HEK293T (cell line): ENCODE results near the gene NT5C3A.

ENCODE experiments used
- CTCF ChIA-PET: fragments of 350-600 bp; formaldehyde crosslinking; extraction: SDS; loops from one replicate; lab custom pipeline; 2021; ENCODE audit warnings: antibody characterized with exemption, inconsistent platforms; lab: Yijun Ruan, JAX
- POLR2A ChIA-PET: fragments of 350-600 bp; formaldehyde crosslinking; extraction: SDS; loops from one replicate; lab custom pipeline; 2020; ENCODE audit warnings: antibody characterized with exemption, inconsistent platforms; lab: Yijun Ruan, JAX
- DNase-seq: peaks from one replicate; pipeline ENCODE4 v3.0.0; 2012; ENCODE audit warnings: mixed read lengths; ENCODE audit errors: extremely low spot score
- ARNT ChIP-seq: fragments of 450-650 bp; IDR thresholded peaks from 2 replicates; pipeline ENCODE4 v1.6.1; 2017; ENCODE audit warnings: mild to moderate bottlenecking
- BHLHE40 ChIP-seq: fragments of 450-650 bp; IDR thresholded peaks from 2 replicates; pipeline ENCODE4 v1.6.1; 2016; ENCODE audit warnings: mild to moderate bottlenecking, moderate library complexity, borderline replicate concordance
- CTBP1 ChIP-seq: fragments of 450-650 bp; IDR thresholded peaks from 2 replicates; pipeline ENCODE4 v1.6.1; 2016; ENCODE audit warnings: borderline replicate concordance
- ELF4 ChIP-seq: fragments of 450-650 bp; IDR thresholded peaks from 2 replicates; pipeline ENCODE4 v1.6.1; 2017; ENCODE audit warnings: antibody characterized with exemption
- FOXA1 ChIP-seq: fragments of 450-650 bp; IDR thresholded peaks from 2 replicates; pipeline ENCODE4 v1.6.1; 2016; ENCODE audit warnings: mild to moderate bottlenecking
- FOXK2 ChIP-seq: fragments of 450-650 bp; IDR thresholded peaks from 2 replicates; pipeline ENCODE4 v1.6.1; 2016; ENCODE audit warnings: mild to moderate bottlenecking
- FOXM1 ChIP-seq: fragments of 450-650 bp; IDR thresholded peaks from 2 replicates; pipeline ENCODE4 v1.6.1; 2017; ENCODE audit warnings: mild to moderate bottlenecking, borderline replicate concordance
- HDGF ChIP-seq: fragments of 450-650 bp; IDR thresholded peaks from 2 replicates; pipeline ENCODE4 v1.6.1; 2017; ENCODE audit warnings: antibody characterized with exemption, borderline replicate concordance
- L3MBTL2 ChIP-seq: fragments of 450-650 bp; conservative IDR thresholded peaks from 2 replicates; pipeline ENCODE4 v1.6.1; 2016; ENCODE audit warnings: mild to moderate bottlenecking
- LEF1 ChIP-seq: fragments of 450-650 bp; IDR thresholded peaks from 2 replicates; pipeline ENCODE4 v1.6.1; 2017; ENCODE audit warnings: mild to moderate bottlenecking, borderline replicate concordance
- NFRKB ChIP-seq: fragments of 450-650 bp; IDR thresholded peaks from 2 replicates; pipeline ENCODE4 v1.6.1; 2016; ENCODE audit warnings: mild to moderate bottlenecking, moderate library complexity
- PKNOX1 ChIP-seq: fragments of 450-650 bp; IDR thresholded peaks from 2 replicates; pipeline ENCODE4 v1.6.1; 2016
- SP1 ChIP-seq: fragments of 450-650 bp; IDR thresholded peaks from 2 replicates; pipeline ENCODE4 v1.6.1; 2017
- SUZ12 ChIP-seq: fragments of 450-650 bp; IDR thresholded peaks from 2 replicates; pipeline ENCODE4 v1.6.1; 2016; ENCODE audit warnings: mild to moderate bottlenecking
- TARDBP ChIP-seq: fragments of 450-650 bp; IDR thresholded peaks from 2 replicates; pipeline ENCODE4 v1.6.1; 2016
- ZNF384 ChIP-seq: fragments of 450-650 bp; IDR thresholded peaks from 2 replicates; pipeline ENCODE4 v1.6.1; 2016

NT5C3A gene

DNA sequence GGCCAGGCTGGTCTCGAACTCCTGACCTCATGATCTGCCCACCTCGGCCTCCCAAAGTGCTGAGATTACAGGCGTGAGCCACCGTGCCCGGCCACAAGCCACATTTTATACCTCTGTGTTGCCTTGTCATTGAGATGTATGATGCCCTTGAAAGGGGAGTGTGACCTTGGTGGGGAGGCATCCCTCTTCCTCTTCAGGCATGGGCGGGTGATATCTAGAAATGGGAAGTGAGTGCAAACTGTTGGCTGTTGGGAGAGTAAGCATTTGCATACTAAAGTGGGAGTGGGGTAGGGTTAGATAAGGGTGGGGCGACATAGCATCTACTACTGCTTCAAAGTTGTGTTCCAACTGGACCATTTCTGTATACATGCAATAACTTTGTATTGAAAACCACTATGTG is 26.6 kb upstream of the NT5C3A start:
- POLR2A ChIA-PET, result no interaction called here
- DNase-seq, result no peak
- CTCF ChIA-PET, result no interaction called here
- TF ChIP-seq TARDBP, result no peak
- no peak for TF ChIP-seq ZNF384
- TF ChIP-seq BHLHE40, result no peak
- TF ChIP-seq CTBP1, result no peak

GRCh38 chr7:33087858-33088257 is 25.3 kb upstream of the NT5C3A start:
- POLR2A ChIA-PET, result no interaction called here
- no peak for TF ChIP-seq LEF1
- CTCF ChIA-PET, result interaction anchor here (0.6 kb wide), 1 partner anchor 986 kb away, joined by 3 read pairs; no protein-coding TSS in a partner anchor
- DNase-seq, result no peak

- DNase-seq, result no peak
- ChIA-PET POLR2A (no interaction called here), CTCF (no interaction called here)
- TF ChIP-seq SUZ12, result no peak
- TF ChIP-seq L3MBTL2, result no peak
- no peak for TF ChIP-seq CTBP1
- TF ChIP-seq HDGF, result no peak
- TF ChIP-seq LEF1, result no peak
- no peak for TF ChIP-seq FOXA1
- TF ChIP-seq TARDBP, result no peak
- no peak for TF ChIP-seq NFRKB
- no peak for TF ChIP-seq PKNOX1
- no peak for TF ChIP-seq ARNT
- no peak for TF ChIP-seq FOXK2
- TF ChIP-seq FOXM1, result no peak
These were observed 24.8 kb upstream of the NT5C3A start for GRCh38 chr7:33087356-33087755.

GRCh38 chr7:33079763-33080690 is 17.5 kb upstream of the NT5C3A start:
- no peak for DNase-seq
- POLR2A ChIA-PET, result interaction anchor here (1.3 kb wide), 1 partner anchor 17 kb away, joined by 3 read pairs; the partner anchor contains the start of gene NT5C3A
- TF ChIP-seq TARDBP, result no peak
- no peak for TF ChIP-seq ARNT
- TF ChIP-seq SUZ12, result no peak
- CTCF ChIA-PET, result no interaction called here

GRCh38 chr7:33079096-33079495 is 16.5 kb upstream of the NT5C3A start:
- DNase-seq, result no peak
- ChIA-PET POLR2A (no interaction called here), CTCF (no interaction called here)
- no peak for TF ChIP-seq LEF1
- no peak for TF ChIP-seq L3MBTL2
- no peak for TF ChIP-seq FOXK2
- no peak for TF ChIP-seq FOXA1
- no peak for TF ChIP-seq FOXM1
- TF ChIP-seq HDGF, result no peak
- no peak for TF ChIP-seq ELF4
- TF ChIP-seq ZNF384, result no peak
- no peak for TF ChIP-seq PKNOX1
- TF ChIP-seq ARNT, result no peak
- TF ChIP-seq TARDBP, result no peak

DNA sequence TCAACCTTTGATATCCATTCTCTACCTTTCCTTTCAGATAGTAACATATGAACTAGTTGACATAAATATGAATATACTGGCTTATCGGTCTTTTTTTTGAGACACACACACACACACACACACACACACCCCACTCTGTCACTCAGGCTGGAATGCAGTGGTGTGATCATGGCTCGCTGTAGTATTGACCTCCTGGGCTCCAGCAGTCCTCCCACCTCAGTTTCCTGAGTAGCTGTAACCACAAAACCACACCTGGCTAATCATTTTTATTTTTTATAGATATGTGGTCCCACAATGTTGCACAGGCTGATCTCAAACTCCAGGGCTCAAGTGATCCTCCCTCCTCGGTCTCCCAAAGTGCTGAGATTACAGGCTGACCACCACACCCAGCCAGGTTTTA is 14.2 kb upstream of the NT5C3A start:
- ChIA-PET CTCF (no interaction called here), POLR2A (interaction anchor here (1.8 kb wide), 1 partner anchor 14 kb away, joined by 7 read pairs; the partner anchor contains the start of gene NT5C3A)
- TF ChIP-seq SP1 (no peak), PKNOX1 (no peak), BHLHE40 (no peak), ZNF384 (no peak), HDGF (no peak), LEF1 (no peak), FOXK2 (no peak), ELF4 (no peak), FOXM1 (no peak), NFRKB (no peak), ARNT (no peak), L3MBTL2 (no peak), CTBP1 (no peak), SUZ12 (no peak), FOXA1 (no peak), TARDBP (no peak)
- DNase-seq, result no peak
